Adipose tissue (tissue), 3 donors: Measurements from ENCODE around the gene SLC12A7. TPM values are rescaled to one million over a fixed set of nuclear protein-coding genes. Genes with fewer than 3 reads are reported as not detected.

Source experiments
- H3K27ac ChIP-seq: one replicate; pipeline ENCODE4 v1.5.1; 2013; ENCODE audit warnings: low read depth, low read length
- WGBS, 3 donors: extraction: QIAGEN DNeasy Blood & Tissue Kit; methylation state at CpG; one replicate each; pipeline ENCODE4 v1.1.7; 2013; 5-methylcytosine and 5-hydroxymethylcytosine counted together
- polyA plus RNA-seq, 3 donors: library from polyadenylated mRNA; stranded (reverse); fragments of 200-250 nt; gene quantifications; one replicate each; pipeline ENCODE4 v1.2.3, GENCODE V29; 2013
- donor health status: healthy with polysubstance abuse.
- donor health status: Bipolar disorder and iron deficiency.
- donor health status: healthy.

Gene SLC12A7
- polyA plus RNA-seq, 3 donors = 9.3 to 27.2 (median 20.0) TPM

DNA sequence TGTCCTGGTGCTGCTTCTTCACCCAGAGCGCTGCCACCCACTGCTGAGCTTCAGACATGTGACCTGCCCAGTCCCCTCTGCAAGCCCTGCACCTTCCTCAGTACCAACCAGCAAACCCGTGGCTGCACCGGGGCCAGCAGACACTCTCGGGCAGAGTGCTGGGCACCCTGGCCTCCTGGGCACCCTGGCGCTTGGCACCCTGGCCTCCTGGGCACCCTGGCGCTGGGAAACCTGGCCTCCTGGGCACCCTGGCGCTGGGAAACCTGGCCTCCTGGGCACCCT lies 31.7 kb upstream of the SLC12A7 start:
- WGBS, 3 donors = 88 to 95% (median 93%) methylated on average over 7 of the region's 7 CpGs
- no peak overlapping the region for H3K27ac ChIP-seq

DNA sequence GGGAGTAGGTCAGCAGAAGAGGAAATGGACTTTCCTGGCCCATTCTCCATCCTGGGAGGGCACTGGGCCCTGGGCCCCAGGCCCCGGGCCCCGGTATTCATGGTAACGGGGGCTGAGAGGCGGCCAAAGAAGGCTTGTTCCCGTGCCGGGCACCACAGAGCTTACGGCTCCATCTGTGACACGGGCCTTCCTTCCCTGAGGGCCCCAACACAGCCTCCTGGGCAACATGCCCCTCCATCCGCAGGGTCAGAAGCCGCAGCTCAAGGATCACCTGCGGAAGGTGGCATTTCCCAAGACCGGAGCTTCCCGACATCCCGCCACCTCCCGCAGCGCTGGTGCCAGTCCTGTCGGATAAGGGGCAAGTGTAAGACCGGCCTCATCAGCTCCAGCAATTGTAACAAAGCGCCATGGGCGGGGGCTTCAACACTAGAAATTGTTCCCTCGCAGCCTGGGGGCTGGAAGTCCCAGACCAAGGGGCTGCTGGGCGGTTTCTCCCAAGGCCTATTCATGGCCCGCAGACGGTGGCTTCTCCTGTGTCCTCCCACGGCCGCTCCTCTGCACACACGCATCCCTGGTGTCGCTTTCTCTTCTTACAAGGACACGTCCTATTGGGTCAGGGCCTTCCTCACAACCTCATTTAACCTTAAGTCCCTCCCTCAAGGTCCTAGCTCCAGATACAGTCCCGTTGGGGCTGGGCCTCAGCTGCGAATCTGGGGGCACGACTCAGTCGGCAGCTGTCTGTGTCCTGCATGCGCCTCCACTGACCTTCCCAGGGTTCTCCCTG lies 31.2 kb upstream of the SLC12A7 start:
- 89 to 95% (median 92%) methylated on average over 34 of the region's 34 CpGs for WGBS, 3 donors
- H3K27ac ChIP-seq = no peak overlapping the region

DNA sequence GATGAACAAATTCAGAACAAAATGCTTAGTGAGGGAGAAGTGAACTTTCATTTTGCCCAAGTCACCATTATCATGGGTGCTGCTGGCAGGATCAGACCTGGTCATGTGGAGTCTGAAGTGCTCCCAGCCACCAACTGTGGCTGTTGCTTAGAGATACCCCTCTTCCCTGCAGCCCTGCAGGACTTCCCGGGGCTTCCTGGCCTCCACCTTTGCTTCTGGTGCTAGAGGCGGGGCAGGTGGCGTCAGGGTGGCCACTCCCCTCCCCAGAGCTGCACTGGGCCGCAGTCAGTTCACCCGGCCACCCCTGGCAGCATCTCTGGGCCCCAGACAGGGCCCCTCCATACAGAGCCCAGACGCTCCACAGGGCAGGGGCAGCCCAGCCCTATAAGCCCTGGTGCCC lies 30.0 kb upstream of the SLC12A7 start:
- WGBS, 3 donors = 23 to 43% (median 42%) methylated on average over 5 to 6 of the region's 6 CpGs
- H3K27ac ChIP-seq = no peak overlapping the region

DNA sequence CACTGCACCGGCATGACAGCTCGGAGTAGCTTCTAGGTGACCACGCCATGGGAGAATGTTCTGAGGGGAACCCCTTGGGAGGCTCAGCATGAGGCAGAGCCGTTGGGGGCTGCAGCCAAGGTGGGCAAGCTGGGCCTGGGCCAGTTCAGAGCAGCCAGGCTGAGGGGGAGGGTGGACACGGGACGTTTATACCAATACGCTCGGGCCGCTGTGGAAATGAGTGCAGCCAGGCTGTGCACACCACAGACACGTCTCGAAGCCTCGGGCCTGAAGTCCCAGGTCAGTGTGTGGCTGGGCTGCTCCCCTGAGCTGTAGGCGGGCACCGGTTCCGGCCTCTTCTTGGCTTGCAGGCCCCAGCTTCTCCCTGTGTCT lies 28.9 kb upstream of the SLC12A7 start:
- H3K27ac ChIP-seq = no peak overlapping the region
- WGBS, 3 donors = 69 to 73% (median 70%) methylated on average over 15 of the region's 15 CpGs

DNA sequence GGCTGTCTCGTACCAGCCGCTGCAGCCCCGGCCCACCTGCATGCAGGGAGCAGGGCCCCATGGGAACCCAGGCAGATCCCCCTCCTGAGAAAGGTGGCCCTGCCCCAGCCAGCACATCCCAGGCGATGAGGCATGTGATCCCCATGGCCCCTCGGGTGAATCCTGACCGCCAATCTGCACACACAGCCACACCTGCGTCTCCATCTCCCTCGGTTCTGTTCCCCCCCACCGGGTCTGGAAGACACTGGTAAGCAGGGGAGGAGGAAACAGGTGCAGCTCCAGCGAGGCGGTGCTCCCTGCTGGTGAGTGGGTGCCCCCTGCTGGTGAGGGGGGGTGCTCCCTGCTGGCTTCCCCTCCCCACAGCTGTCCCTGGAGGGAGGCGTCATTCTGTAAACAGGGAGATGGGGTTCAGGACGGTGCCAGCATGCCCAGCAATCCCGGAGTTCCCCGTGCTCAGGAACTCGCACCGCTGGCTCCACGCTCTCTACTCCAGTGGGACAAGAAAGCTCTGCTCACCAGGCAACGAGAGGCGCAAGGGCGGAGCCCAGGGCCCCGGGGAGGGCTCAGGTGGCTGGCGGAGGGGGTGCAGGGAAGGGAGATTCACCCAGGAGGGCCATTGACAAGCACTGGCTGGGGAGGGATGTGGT lies 28.4 kb upstream of the SLC12A7 start:
- no peak overlapping the region for H3K27ac ChIP-seq
- 23 to 25% (median 25%) methylated on average over 23 of the region's 23 CpGs for WGBS, 3 donors

DNA sequence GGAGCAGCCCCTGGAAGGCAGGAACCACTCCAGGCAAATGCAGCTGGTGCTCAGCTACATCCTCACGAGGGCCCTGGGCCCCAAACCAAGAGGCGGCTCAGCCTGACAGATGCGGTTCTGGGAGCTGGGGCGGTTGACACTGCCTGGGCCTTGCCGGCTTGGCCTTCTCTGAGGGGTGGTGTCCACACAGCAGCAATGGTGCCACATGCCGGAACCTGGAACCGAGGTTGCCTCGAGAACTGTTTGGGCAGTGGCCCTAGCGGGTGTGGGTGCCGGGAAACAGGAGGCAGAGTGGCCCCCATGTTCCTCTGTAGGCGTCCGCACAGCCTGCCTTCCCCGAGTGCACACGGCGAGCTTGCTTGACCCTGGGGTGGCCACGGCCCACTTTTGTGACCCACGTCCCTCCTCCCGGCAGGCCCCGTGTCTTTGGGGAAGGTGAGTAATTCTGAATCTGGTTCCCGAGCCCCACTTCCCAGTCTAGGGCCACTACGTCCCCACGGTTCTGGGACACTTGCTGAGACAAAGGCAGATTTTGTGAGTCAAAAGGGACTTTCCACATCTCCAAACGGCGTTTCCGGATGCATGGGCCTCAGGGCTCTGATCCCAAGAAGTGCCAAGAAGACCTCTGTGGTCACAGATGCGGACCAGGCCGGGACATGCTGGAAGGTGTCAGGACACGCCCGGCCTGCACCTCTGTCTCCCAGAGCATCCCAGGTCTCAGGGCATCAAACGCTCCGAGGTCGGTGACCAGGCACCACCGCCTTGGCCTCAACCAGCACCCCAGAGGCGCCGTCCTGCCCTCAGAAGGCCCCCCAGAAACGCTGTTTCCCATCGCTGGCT lies 27.7 kb upstream of the SLC12A7 start:
- WGBS, 3 donors = 87 to 90% (median 89%) methylated on average over 37 of the region's 37 CpGs
- no peak overlapping the region for H3K27ac ChIP-seq

DNA sequence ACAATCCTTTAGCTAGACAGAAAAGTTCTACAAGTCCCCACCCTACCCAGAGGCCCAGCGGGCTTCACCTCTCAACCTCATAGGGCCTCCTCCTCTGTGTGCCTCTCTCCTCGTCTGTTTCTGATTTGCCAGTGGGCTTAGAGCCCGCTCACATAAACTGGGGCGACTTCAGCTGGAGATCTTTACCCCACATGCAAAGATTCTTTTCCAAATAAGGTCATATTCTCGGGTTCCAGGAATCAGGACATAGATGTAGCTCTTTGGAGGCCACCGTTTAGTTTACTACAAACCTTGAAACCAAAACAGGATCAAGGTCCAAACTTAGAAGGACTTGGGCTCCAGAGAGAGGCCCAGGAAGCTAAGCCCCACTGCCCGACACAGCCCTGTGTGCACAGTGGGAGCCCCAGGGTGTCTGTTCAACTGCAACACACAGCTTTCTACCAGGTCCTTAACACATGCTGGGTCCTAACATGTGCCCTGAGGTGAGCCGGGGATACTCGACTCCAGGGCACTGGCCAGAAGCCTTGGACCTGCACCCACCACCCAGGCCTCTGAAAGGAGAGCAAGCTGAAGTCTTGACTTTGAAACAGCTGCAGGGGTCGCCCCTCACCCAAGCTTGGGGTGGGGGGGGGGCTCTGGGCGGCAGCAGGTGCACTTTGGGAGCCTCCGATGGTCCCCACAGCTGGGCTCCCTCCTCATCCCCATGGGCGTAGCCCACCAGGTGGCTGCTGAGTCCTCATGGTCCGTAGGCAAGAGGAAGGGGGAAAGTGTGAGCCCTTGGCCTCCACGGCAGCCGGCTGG lies 26.8 kb upstream of the SLC12A7 start:
- 87 to 92% (median 89%) methylated on average over 16 of the region's 16 CpGs for WGBS, 3 donors
- H3K27ac ChIP-seq = no peak overlapping the region

DNA sequence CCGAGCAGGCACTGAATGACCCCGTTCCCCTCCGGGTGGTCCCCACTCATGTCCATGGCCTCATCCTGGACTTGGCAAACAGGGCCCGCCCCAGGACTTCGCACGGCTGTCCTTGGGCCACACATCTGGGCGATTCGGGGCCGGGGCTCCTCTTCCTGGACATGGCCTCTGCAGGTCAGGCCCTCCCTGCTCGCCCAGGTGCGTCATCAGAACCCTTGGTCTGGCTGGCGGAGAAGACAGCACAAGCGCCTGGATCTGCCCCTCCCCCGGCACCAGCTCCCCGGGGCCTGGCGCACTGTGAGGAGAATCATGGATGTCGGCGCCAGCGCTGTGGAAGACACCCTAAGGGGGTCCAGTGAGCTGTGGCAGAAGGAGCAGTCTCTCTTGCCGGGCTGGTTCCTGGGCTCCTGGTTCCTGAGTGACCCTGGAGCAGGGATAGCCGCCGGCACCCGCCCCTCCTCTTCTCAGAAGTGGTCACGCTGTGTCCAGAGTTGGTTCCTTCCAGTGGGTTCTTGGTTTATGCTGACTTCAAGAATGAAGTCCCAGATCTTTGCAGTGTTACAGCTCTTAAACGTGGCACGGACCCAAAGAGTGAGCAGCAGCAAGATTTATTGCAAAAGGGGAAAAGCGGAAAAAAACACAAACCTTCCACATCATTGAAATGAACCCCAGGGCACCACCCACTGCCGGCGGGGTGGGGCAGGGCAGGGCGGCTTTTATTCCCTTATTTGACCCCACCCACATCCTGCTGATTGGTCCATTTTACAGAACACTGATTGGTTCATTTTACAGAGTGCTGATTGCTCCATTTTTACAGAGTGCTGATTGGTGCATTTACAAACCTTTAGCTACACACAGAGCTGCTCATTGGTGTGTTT lies 25.9 kb upstream of the SLC12A7 start:
- H3K27ac ChIP-seq = no peak overlapping the region
- 69 to 88% (median 75%) methylated on average over 30 of the region's 30 CpGs for WGBS, 3 donors

DNA sequence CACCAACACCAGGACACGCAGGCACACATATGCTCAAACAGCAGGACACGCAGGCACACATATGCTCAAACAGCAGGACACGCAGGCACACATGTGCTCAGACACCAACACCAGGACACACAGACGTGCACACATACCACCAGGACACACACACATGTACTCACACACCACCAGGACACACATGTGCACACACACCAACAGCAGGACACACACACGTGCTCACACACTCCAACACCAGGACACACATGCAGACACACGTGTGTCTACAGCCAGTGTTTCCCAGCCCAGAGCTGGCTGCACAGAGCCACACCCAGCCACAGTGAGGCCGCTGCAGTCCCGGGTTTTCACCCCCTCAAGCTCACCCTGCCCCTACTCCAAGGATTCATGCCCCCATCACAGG lies 25.0 kb upstream of the SLC12A7 start:
- WGBS, 3 donors = 68 to 88% (median 86%) methylated on average over 8 of the region's 8 CpGs
- no peak overlapping the region for H3K27ac ChIP-seq

DNA sequence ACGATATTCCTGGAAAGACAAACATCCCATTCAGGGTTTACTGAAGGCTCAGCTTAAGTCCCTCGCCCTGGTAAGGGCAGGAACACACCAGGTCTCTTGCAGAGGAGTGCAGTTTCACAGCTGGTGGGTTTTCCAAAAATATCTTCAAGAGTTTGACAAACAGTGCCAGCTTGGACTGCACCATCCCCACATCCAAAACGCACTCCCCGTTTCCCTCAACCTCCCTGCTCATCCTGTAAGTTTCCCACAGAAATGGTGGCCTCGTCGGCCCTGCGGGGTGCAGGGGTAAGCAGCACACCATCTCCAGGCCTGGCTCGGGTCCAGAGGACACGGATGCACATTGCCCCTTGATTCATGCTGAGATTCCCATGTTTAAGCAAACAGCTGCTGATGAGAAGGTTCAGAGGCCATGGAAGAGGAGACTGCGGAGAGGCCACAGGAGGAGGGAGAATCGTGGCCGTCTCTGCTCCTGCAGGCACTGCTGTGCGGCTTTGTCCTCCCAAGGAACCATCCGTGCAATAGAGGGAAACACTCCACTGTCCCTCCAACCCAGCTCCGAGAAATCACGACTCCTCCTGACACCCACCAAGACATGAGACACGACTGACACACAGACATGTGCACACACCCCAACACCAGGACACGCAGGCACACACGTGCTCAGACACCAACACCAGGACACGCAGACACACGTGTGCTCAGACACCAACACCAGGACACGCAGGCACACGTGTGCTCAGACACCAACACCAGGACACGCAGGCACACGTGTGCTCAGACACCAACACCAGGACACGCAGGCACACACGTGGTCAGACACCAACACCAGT lies 24.0 kb upstream of the SLC12A7 start:
- 83 to 86% (median 84%) methylated on average over 27 of the region's 27 CpGs for WGBS, 3 donors

DNA sequence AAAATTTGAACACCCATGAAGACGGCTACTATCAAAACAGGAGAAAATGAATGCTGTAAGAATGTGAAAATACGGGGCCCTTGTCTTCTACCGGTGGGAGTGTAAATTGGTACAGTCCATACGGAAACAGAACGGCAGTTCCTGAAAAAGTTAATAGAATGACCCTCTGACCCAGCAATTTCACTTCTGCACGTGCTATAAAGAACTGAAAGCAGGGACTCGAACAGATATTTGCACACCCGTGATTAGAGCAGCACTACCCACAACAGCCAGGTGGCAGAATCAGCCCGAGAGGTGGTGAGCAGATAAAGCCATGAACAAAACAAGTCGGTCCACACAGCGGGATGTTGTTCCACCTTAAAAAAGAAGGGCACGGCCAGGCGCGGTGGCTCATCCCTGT lies 22.6 kb upstream of the SLC12A7 start:
- WGBS, 3 donors = 47 to 58% (median 57%) methylated on average over 14 of the region's 14 CpGs
- no peak overlapping the region for H3K27ac ChIP-seq

More for the DNA sequence above, 24.0 kb upstream of the SLC12A7 start:
- no peak overlapping the region for H3K27ac ChIP-seq

DNA sequence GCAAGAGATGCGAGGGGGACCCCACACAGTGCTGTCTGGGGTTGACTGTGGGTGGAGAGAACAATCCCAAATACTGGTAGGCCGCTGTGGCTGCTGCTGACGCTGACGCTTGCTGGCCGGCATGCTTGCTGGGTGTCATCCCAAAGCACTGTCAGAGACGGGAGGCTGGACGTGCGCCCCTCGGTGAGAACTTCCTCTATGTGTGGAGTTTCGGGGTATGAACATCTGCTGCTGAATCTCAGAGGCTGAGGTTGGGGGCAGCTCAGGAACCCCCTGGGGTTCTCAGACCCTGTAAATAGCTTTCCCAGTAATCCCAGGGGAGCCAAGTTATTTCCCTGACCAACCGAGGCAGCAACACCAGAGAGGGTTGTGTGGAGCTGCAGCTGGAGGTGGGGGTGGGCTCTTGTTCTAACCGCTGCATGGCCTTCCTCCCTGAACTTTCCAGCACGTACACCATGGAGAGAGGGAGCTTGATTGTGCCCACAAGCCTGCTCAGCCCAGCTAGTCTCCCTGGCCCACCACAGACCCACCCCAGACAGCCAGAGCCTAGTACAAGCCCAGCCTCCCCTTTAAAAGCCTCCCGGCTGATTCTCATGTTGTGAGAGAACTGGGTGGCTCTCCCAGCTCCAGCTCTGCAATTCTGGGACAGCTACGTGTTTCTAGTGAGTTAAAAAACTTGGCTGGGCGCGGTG lies 21.8 kb upstream of the SLC12A7 start:
- 57 to 83% (median 67%) methylated on average over 17 of the region's 17 CpGs for WGBS, 3 donors
- no peak overlapping the region for H3K27ac ChIP-seq

DNA sequence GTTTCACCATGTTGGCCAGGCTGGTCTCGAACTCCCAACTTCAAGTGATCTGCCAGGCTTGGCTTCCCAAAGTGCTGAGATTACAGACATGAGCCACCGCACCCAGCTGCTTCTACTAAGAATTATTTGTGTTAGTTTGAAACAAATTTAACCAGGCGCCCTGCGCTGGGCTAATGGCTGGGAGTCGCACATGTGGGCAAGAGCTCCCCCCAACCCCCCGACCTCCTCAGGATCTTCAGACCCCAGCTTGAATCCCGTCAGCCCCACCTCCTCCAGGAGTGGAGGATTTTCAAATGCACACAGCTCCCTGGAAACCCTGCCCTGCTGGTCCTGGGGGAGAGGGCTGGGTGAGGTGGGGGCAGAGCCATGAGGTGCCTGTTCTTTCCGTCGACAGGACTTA lies 21.2 kb upstream of the SLC12A7 start:
- WGBS, 3 donors = 84 to 86% (median 85%) methylated on average over 9 of the region's 9 CpGs
- H3K27ac ChIP-seq = no peak overlapping the region

DNA sequence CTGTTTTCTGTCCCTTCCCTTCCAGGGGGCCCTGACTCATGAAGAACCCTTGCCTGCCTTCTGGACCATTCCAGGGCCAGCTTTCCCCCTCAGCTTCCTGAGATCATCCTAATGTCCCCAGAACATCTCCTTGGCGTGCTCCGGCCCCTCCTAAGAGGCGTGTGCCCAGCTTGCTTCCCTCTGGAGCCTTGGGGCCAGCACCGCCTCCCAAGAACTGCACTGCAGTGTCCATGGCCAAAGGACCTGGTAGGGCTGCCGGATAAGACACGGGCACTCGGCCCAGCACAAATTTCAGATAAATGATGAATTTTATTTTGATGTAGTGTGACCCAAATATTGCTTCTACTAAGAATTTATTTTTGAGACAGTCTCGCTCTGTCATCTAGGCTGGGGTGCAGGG lies 20.7 kb upstream of the SLC12A7 start:
- no peak overlapping the region for H3K27ac ChIP-seq
- WGBS, 3 donors = 91 to 94% (median 93%) methylated on average over 8 of the region's 8 CpGs

DNA sequence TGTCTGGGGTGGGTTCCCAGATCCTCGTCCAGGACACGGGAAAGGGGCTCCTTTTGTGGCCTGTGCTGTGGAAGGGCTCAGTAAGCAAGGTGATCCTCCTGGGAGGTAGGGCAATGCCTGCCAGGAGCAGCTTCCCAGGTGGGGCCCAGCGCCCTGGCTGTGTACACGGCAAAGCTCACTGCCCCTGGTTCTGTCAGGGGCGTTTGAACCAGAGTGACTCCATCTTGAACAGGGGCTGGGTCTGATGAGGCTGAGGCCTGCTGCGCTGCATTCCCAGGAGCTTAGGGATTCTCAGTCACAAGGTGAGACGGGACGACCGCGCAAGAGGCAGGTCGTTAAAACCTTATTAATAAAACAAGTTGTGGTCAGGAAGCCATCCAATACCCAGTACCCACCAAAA lies 19.9 kb upstream of the SLC12A7 start:
- no peak overlapping the region for H3K27ac ChIP-seq
- WGBS, 3 donors = 90 to 95% (median 93%) methylated on average over 11 of the region's 11 CpGs

DNA sequence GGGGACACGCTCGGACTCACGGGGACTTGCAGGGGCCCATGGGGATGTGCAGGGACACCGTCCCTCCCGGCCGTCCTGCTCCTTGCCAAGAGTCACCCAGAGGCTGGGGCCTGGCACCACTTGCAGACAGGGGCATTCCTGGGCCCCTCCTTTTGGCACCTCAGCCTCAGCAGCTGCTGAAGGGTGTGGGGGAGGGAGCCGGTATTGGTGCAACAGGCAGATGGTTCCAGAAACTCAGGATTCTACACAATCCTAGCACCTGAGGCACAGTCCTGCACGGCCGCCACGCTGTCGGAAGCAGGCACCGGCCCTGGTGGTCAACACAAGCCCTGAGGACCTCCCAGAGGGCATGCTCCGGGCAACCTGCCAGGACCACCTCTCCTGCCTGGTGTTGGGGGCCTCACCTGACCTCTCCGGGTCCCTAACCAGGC lies 19.3 kb upstream of the SLC12A7 start:
- WGBS, 3 donors = 58 to 85% (median 83%) methylated on average over 14 of the region's 14 CpGs

More for the DNA sequence above, 19.3 kb upstream of the SLC12A7 start:
- H3K27ac ChIP-seq = no peak overlapping the region
